Spleen (tissue), 7 donors: ENCODE results near the gene HDGFL3.
A peak's percentile ranks its signal among the peaks of the same experiment; 100 is the strongest.

ENCODE experiments used
- POLR2AphosphoS5 ChIP-seq, 3 donors: sonication (generic); formaldehyde crosslinking; IDR thresholded peaks; one replicate each; pipeline ENCODE4 v1.5.1; 2017; ENCODE audit warnings: antibody characterized with exemption in 3 of 3
- TF ChIP-seq, protein P1 (sequence below), 11 experiments: fragments of 200-600 bp in 7 of 11; fragments of 450-650 bp in 4 of 11; sonication (generic) in 4 of 11; IDR thresholded peaks in 8 of 11; conservative IDR thresholded peaks in 3 of 11; 1 replicate in 7 of 11; 2 replicates in 4 of 11; pipeline versions ENCODE4 v1.4.0 to v1.8.0; 2016 to 2021; ENCODE audit warnings: antibody characterized with exemption in 11 of 11, inconsistent platforms in 4 of 11, mild to moderate bottlenecking in 1 of 11
- donor health status: DM: no; HTN: no; CAD: no; lungs with moderate emphysema.
- donor health status: DM: no; HTN: no; CAD: no.
- donor health status: DM: no; HTN: no; CAD: no.

DNA sequence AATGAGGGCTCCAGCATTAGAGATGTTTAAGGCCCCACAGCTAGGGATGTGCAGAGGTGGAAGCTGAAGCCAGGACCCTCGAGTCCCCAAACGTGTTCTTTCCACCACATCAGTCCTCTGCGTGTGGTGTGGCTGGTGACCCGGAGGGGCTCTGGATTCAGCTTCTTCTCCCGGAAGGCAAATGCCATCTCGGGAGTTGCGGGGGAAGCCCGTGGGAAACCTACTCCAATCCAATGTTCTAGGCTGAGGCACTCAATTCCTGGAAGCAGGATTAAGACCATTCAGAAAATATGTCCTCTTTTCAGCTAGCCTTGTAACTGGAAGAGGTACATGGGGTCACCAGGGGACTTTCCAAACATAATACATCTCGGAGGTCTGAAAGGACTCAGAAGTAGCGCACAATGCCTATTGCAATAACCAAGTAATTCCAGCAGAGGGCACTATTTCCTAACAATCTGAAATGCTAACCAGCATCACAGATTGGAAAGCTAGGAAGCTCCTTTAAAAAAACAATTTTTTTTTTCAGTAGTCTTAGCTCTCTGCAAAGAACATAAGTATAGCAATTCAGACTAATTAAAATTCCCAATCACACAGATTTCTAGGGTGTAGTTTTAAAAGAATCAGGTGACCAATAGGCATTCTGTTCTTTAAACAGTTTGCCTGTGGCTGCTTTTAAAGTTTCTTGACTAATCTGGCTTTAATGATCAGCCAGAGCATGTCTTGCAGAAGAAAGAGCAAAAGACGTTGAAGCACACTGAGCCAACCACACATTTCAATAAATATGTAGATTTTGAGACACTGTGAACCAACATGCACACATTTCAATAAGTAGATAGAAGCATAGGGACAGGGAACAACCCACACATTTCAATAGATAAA, 40.8 kb upstream of the HDGFL3 start:
- TF ChIP-seq, protein P1, sequence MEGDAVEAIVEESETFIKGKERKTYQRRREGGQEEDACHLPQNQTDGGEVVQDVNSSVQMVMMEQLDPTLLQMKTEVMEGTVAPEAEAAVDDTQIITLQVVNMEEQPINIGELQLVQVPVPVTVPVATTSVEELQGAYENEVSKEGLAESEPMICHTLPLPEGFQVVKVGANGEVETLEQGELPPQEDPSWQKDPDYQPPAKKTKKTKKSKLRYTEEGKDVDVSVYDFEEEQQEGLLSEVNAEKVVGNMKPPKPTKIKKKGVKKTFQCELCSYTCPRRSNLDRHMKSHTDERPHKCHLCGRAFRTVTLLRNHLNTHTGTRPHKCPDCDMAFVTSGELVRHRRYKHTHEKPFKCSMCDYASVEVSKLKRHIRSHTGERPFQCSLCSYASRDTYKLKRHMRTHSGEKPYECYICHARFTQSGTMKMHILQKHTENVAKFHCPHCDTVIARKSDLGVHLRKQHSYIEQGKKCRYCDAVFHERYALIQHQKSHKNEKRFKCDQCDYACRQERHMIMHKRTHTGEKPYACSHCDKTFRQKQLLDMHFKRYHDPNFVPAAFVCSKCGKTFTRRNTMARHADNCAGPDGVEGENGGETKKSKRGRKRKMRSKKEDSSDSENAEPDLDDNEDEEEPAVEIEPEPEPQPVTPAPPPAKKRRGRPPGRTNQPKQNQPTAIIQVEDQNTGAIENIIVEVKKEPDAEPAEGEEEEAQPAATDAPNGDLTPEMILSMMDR (IDR thresholded peaks at IDR 0.05 in 8 of 11, conservative IDR thresholded peaks at IDR 0.05 in 3 of 11), result peak; percentile 65 to 94 (median 89)
- TF ChIP-seq POLR2AphosphoS5 (IDR thresholded peaks at IDR 0.05), result no peak
